ENCODE data around the gene TRIM51. TPM values are rescaled to one million over a fixed set of nuclear protein-coding genes. Genes with fewer than 3 reads are reported as not detected.
"Not testable (repeated sequence)": the region's sequence is repeated elsewhere in the genome, so short reads cannot be mapped to it uniquely, and the experiment has no call there.

TRIM51 gene, protein sequence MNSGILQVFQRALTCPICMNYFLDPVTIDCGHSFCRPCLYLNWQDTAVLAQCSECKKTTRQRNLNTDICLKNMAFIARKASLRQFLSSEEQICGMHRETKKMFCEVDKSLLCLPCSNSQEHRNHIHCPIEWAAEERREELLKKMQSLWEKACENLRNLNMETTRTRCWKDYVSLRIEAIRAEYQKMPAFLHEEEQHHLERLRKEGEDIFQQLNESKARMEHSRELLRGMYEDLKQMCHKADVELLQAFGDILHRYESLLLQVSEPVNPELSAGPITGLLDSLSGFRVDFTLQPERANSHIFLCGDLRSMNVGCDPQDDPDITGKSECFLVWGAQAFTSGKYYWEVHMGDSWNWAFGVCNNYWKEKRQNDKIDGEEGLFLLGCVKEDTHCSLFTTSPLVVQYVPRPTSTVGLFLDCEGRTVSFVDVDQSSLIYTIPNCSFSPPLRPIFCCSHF
- not detected for total RNA-seq
- long read RNA-seq, result 0 reads

- H3K36me3 ChIP-seq; intact Hi-C loops (cut with DNase I); ATAC-seq; H3K9me3 ChIP-seq; H3K27ac ChIP-seq; H3K27me3 ChIP-seq (ENCODE audit: low read depth); DNase-seq; H3K4me3 ChIP-seq; H3K4me1 ChIP-seq: not testable (repeated sequence)
These were observed at the start of gene TRIM51 for GRCh38 chr11:55882997-55883396. TRIM51 (plus strand) TSS chr11:55883297; CDS start chr11:55885429, 2,132 bp downstream.

- TF ChIP-seq, protein P1, sequence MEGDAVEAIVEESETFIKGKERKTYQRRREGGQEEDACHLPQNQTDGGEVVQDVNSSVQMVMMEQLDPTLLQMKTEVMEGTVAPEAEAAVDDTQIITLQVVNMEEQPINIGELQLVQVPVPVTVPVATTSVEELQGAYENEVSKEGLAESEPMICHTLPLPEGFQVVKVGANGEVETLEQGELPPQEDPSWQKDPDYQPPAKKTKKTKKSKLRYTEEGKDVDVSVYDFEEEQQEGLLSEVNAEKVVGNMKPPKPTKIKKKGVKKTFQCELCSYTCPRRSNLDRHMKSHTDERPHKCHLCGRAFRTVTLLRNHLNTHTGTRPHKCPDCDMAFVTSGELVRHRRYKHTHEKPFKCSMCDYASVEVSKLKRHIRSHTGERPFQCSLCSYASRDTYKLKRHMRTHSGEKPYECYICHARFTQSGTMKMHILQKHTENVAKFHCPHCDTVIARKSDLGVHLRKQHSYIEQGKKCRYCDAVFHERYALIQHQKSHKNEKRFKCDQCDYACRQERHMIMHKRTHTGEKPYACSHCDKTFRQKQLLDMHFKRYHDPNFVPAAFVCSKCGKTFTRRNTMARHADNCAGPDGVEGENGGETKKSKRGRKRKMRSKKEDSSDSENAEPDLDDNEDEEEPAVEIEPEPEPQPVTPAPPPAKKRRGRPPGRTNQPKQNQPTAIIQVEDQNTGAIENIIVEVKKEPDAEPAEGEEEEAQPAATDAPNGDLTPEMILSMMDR (IDR thresholded peaks at IDR 0.05), result no peak
- ATAC-seq, result no peak
- Histone ChIP-seq H3K27ac (no peak within 1 kb of the TSS), H3K27me3 (ENCODE audit: low read depth) (no peaks in the 10 kb centered on the region), H3K4me1 (no peaks in the 10 kb centered on the region), H3K4me3 (no peak within 1 kb of the TSS), H3K9me3 (no peaks in the 10 kb centered on the region), H3K36me3 (no peaks in the 10 kb centered on the region)
- no peak for DNase-seq
- intact Hi-C loops (cut with DNase I), result no loop called here
These were observed 44.6 kb upstream of the TRIM51 start, which contains the start of gene OR5D16 for GRCh38 chr11:55838452-55838851. OR5D16 (plus strand) TSS chr11:55838752; CDS start chr11:55838752, 0 bp downstream.

DNA sequence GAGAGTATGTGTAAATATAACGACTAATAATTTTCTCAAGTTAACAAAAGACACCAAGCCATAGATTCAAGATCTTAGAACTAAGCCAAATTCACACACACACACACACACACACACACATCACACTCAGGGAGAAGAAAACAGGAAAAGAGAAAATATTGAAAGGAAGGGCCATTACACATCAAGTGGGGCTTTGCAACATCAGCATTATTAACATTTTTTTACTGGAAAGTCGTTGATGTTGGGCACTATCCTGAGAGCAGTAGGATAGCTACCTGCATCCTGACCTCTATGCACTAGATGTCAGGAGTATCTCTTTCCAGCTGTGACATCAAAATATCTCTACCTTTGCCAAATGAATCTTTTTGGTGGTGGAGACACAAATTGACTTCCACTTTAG is 35.6 kb upstream of the TRIM51 start:
- Histone ChIP-seq H3K4me1 (no peaks in the 10 kb centered on the region), H3K27ac (no peak overlapping the region), H3K4me3 (no peak overlapping the region), H3K27me3 (ENCODE audit: low read depth) (no peaks in the 10 kb centered on the region), H3K9me3 (no peaks in the 10 kb centered on the region), H3K36me3 (no peaks in the 10 kb centered on the region)
- no peak for ATAC-seq
- TF ChIP-seq, protein P1 (IDR thresholded peaks at IDR 0.05), result no peak
- intact Hi-C loops (cut with DNase I), result no loop called here
- DNase-seq, result no peak

- TF ChIP-seq, protein P1 (IDR thresholded peaks at IDR 0.05), result no peak
- Histone ChIP-seq H3K27me3 (ENCODE audit: low read depth) (no peaks in the 10 kb centered on the region), H3K27ac (no peak overlapping the region), H3K36me3 (no peaks in the 10 kb centered on the region), H3K4me1 (no peaks in the 10 kb centered on the region), H3K9me3 (no peaks in the 10 kb centered on the region), H3K4me3 (no peak overlapping the region)
- DNase-seq (no peak), ATAC-seq (no peak)
- intact Hi-C loops (cut with DNase I), result no loop called here
These were observed 34.1 kb upstream of the TRIM51 start for GRCh38 chr11:55849037-55849436.

DNA sequence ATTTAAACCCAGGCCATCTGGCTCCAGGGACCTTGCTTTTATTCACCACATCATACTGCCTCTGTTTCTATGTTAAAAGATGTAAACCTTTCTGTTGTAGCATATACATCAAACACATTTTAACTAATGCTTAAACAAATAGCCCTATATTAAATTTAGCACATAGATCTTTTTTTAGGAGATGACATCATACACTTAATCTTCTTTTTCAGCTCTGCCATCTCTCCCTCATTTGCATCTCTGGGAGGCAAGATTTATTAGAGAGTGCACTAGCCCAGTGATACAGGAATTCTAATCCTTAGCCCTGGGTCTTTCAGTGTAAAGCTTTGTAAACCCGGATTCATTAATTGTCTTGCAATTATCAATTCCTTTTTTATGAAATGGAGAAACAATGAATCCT is 31.0 kb upstream of the TRIM51 start:
- TF ChIP-seq, protein P1 (IDR thresholded peaks at IDR 0.05), result no peak
- intact Hi-C loops (cut with DNase I), result no loop called here
- Histone ChIP-seq H3K9me3 (no peaks in the 10 kb centered on the region), H3K36me3 (no peaks in the 10 kb centered on the region), H3K4me3 (no peak overlapping the region), H3K27me3 (ENCODE audit: low read depth) (no peaks in the 10 kb centered on the region), H3K27ac (no peak overlapping the region), H3K4me1 (no peaks in the 10 kb centered on the region)
- ATAC-seq (no peak), DNase-seq (no peak)

DNA sequence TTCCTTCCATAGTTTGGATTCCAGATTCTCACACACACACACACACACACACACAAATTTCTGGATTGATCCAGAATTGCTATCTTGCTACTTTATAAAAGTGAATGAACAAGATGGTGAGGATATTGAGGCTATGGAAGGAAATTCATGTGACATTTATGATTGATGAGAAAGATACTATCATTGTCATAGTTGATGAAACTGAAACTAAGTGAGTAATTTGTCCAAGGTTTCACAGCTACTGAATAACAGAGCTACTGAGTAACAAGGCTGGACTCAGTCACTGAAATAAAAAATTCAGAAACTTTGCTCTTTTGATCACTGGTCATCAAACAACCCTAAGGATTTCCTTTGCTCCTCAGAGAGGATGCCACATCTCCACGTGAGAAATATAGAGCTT is 28.4 kb upstream of the TRIM51 start:
- Histone ChIP-seq H3K36me3 (no peaks in the 10 kb centered on the region), H3K4me1 (no peaks in the 10 kb centered on the region), H3K27ac (no peak overlapping the region), H3K4me3 (no peak overlapping the region), H3K27me3 (ENCODE audit: low read depth) (no peaks in the 10 kb centered on the region), H3K9me3 (no peaks in the 10 kb centered on the region)
- TF ChIP-seq, protein P1 (IDR thresholded peaks at IDR 0.05), result no peak
- intact Hi-C loops (cut with DNase I), result no loop called here
- ATAC-seq, result no peak
- DNase-seq, result no peak

- intact Hi-C loops (cut with DNase I); H3K4me1 ChIP-seq; ATAC-seq; H3K27ac ChIP-seq; H3K36me3 ChIP-seq; DNase-seq; H3K9me3 ChIP-seq; H3K27me3 ChIP-seq (ENCODE audit: low read depth); H3K4me3 ChIP-seq: not testable (repeated sequence)
These were observed 15.7 kb upstream of the TRIM51 start for GRCh38 chr11:55867354-55867753.

DNA sequence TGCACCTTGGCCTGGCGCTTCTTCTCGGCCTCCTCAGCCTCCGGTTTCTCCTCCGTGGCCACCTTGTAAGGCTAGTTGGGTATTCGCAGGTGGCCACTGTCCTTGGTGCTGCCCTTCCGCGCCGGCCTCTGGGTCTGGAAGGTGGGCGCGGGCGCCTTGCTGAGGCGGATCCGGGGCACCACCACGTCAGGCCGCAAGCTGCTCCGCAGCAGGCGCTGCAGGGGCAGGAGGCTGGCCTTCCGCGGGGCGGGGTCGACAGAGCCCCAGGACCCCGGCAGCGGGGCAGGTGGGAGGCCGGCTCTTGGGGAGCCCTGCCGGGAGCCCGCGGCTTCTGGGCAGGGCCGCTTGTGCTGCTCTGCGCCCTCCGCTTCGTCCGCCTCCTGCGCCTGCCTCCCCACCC is 10.4 kb upstream of the TRIM51 start:
- intact Hi-C loops (cut with DNase I); H3K27me3 ChIP-seq (ENCODE audit: low read depth); DNase-seq; ATAC-seq; H3K27ac ChIP-seq; H3K4me3 ChIP-seq; H3K36me3 ChIP-seq; H3K9me3 ChIP-seq; H3K4me1 ChIP-seq: not testable (repeated sequence)

GRCh38 chr11:55873146-55873545 is 10.0 kb upstream of the TRIM51 start:
- ATAC-seq; H3K27me3 ChIP-seq (ENCODE audit: low read depth); H3K36me3 ChIP-seq; H3K4me1 ChIP-seq; H3K9me3 ChIP-seq; DNase-seq; H3K27ac ChIP-seq; H3K4me3 ChIP-seq; intact Hi-C loops (cut with DNase I): not testable (repeated sequence)

All from lower lobe of right lung (tissue), 2 donors.